Liver (tissue), 9 donors: Measurements from ENCODE around the gene ADGRD1. TPM values are rescaled to one million over a fixed set of nuclear protein-coding genes. Genes with fewer than 3 reads are reported as not detected.

Source experiments
- DNase-seq: peaks from one replicate; pipeline ENCODE4 v3.0.0-alpha.2; 2017; ENCODE audit warnings: low spot score
- H3K27ac ChIP-seq, 2 donors: one replicate each; pipeline ENCODE4 v1.7.0; 2013; ENCODE audit warnings: inconsistent platforms in 2 of 2, low read length in 2 of 2, control low read depth in 1 of 2, low read depth in 1 of 2, mild to moderate bottlenecking in 1 of 2
- H3K27me3 ChIP-seq, 4 donors: one replicate each; pipeline versions ENCODE4 v1.6.1 to v1.7.0; 2013; ENCODE audit warnings: low read length in 3 of 4, inconsistent platforms in 1 of 4, mild to moderate bottlenecking in 1 of 4, moderate library complexity in 1 of 4; ENCODE audit not compliant: control insufficient read depth in 4 of 4, insufficient read depth in 4 of 4
- H3K36me3 ChIP-seq, 4 donors: one replicate each; pipeline versions ENCODE4 v1.6.1 to v1.7.0; 2013; ENCODE audit warnings: low read length in 3 of 4, mild to moderate bottlenecking in 3 of 4, low read depth in 1 of 4, moderate library complexity in 1 of 4; ENCODE audit not compliant: control insufficient read depth in 4 of 4, insufficient read depth in 3 of 4
- H3K4me1 ChIP-seq, 4 donors: one replicate each; pipeline versions ENCODE4 v1.6.1 to v1.7.0; 2013; ENCODE audit warnings: low read length in 3 of 4, mild to moderate bottlenecking in 3 of 4, moderate library complexity in 1 of 4; ENCODE audit not compliant: control insufficient read depth in 4 of 4, insufficient read depth in 4 of 4
- H3K4me3 ChIP-seq, 3 donors: one replicate each; pipeline versions ENCODE4 v1.6.1 to v1.7.0; 2013; ENCODE audit warnings: low read length in 3 of 3, control low read depth in 1 of 3, low read depth in 1 of 3, mild to moderate bottlenecking in 1 of 3
- H3K9ac ChIP-seq, 2 donors: one replicate each; pipeline ENCODE4 v1.7.0; 2013; ENCODE audit warnings: low read length in 2 of 2, mild to moderate bottlenecking in 2 of 2, moderate library complexity in 2 of 2, control low read depth in 1 of 2, low read depth in 1 of 2
- H3K9me3 ChIP-seq, 4 donors: one replicate each; pipeline versions ENCODE4 v1.6.1 to v1.7.0; 2013; ENCODE audit warnings: low read length in 3 of 4; ENCODE audit not compliant: control insufficient read depth in 4 of 4
- ATF3 ChIP-seq: IDR thresholded peaks from 2 replicates; pipeline ENCODE4 v1.6.1; 2016; ENCODE audit warnings: antibody characterized with exemption
- CTCF ChIP-seq: fragments of 150-350 bp; IDR thresholded peaks from 2 replicates; pipeline ENCODE4 v1.5.1; 2017; ENCODE audit warnings: improper control_type of control experiment, low read depth, low read length; ENCODE audit not compliant: missing input control
- EGR1 ChIP-seq, 2 donors: IDR thresholded peaks; 2 replicates each; pipeline ENCODE4 v1.6.1; 2016 to 2018; ENCODE audit warnings: antibody characterized with exemption in 2 of 2, low read depth in 2 of 2
- FOXA1 ChIP-seq: IDR thresholded peaks from 2 replicates; pipeline ENCODE4 v1.6.1; 2016; ENCODE audit warnings: antibody characterized with exemption
- FOXA2 ChIP-seq: IDR thresholded peaks from 2 replicates; pipeline ENCODE4 v1.6.1; 2016; ENCODE audit warnings: antibody characterized with exemption
- GABPA ChIP-seq, 2 donors: IDR thresholded peaks in 1 of 2; conservative IDR thresholded peaks in 1 of 2; 2 replicates each; pipeline ENCODE4 v1.6.1; 2016; ENCODE audit warnings: antibody characterized with exemption in 2 of 2, mild to moderate bottlenecking in 1 of 2, moderate library complexity in 1 of 2
- HNF4A ChIP-seq, 2 donors: conservative IDR thresholded peaks; 2 replicates each; pipeline ENCODE4 v1.6.1; 2016; ENCODE audit warnings: antibody characterized with exemption in 2 of 2, mild to moderate bottlenecking in 2 of 2
- HNF4G ChIP-seq: IDR thresholded peaks from 2 replicates; pipeline ENCODE4 v1.6.1; 2016; ENCODE audit warnings: antibody characterized with exemption
- JUND ChIP-seq, 2 donors: IDR thresholded peaks; 2 replicates each; pipeline ENCODE4 v1.6.1; 2016; ENCODE audit warnings: antibody characterized with exemption in 2 of 2
- MAX ChIP-seq: IDR thresholded peaks from 2 replicates; pipeline ENCODE4 v1.6.1; 2016; ENCODE audit warnings: antibody characterized with exemption
- NR2F2 ChIP-seq: IDR thresholded peaks from 2 replicates; pipeline ENCODE4 v1.6.1; 2016; ENCODE audit warnings: antibody characterized with exemption
- RAD21 ChIP-seq, 2 donors: IDR thresholded peaks; 2 replicates each; pipeline ENCODE4 v1.6.1; 2016; ENCODE audit warnings: antibody characterized with exemption in 2 of 2, mild to moderate bottlenecking in 2 of 2
- REST ChIP-seq: IDR thresholded peaks from 2 replicates; pipeline ENCODE4 v1.6.1; 2016; ENCODE audit warnings: antibody characterized with exemption, mild to moderate bottlenecking
- RXRA ChIP-seq, 2 donors: IDR thresholded peaks; 2 replicates each; pipeline ENCODE4 v1.6.1; 2017 to 2018; ENCODE audit warnings: antibody characterized with exemption in 2 of 2, mild to moderate bottlenecking in 1 of 2
- SP1 ChIP-seq: IDR thresholded peaks from 2 replicates; pipeline ENCODE4 v1.6.1; 2018; ENCODE audit warnings: antibody characterized with exemption, mild to moderate bottlenecking
- TAF1 ChIP-seq: conservative IDR thresholded peaks from 2 replicates; pipeline ENCODE4 v1.6.1; 2016; ENCODE audit warnings: antibody characterized with exemption, mild to moderate bottlenecking
- YY1 ChIP-seq: IDR thresholded peaks from 2 replicates; pipeline ENCODE4 v1.6.1; 2016; ENCODE audit warnings: antibody characterized with exemption, mild to moderate bottlenecking
- ZBTB33 ChIP-seq: IDR thresholded peaks from 2 replicates; pipeline ENCODE4 v1.6.1; 2016; ENCODE audit warnings: antibody characterized with exemption
- WGBS: extraction: QIAGEN DNeasy Blood & Tissue Kit; methylation state at CpG from one replicate; pipeline ENCODE4 v1.1.7; 2013; 5-methylcytosine and 5-hydroxymethylcytosine counted together
- polyA plus RNA-seq, 2 donors: library from polyadenylated mRNA; stranded (reverse) in 1 of 2; unstranded in 1 of 2; fragments of 200-250 nt in 1 of 2; fragments of >200 nt in 1 of 2; fragmentation: Nextera tagmentation in 1 of 2; extraction: Ambion mirVana in 1 of 2; gene quantifications; one replicate each; pipeline versions ENCODE4 v1.2.1 to v1.2.3, GENCODE V29; 2013 to 2015
- total RNA-seq, 2 donors: library from RNA; depleted of rRNA; stranded (reverse); fragments of >200 nt; gene quantifications; one replicate each; pipeline ENCODE4 v1.2.3, GENCODE V29; 2014
- donor health status: healthy.
- donor health status: healthy.
- donor health status: healthy.
- donor health status: healthy.
- donor health status: healthy.

Gene ADGRD1
- total and polyA plus RNA-seq, 4 donors = 2.7 to 7.1 (median 4.6) TPM

- Histone ChIP-seq H3K9ac (no peak overlapping the region), H3K27me3 (no peaks in the 10 kb centered on the region), H3K36me3 (no peaks in the 10 kb centered on the region), H3K27ac (no peak overlapping the region), H3K9me3 (peaks cover 0 to 2% (median 0%) of the 10 kb centered on the region in 4 donors), H3K4me3 (no peak overlapping the region), H3K4me1 (no peaks in the 10 kb centered on the region)
- TF ChIP-seq GABPA (IDR thresholded peaks at IDR 0.05 in 1 of 2, conservative IDR thresholded peaks at IDR 0.05 in 1 of 2) (no peak), HNF4A (conservative IDR thresholded peaks at IDR 0.05) (no peak), ZBTB33 (no peak), RAD21 (IDR thresholded peaks at IDR 0.05) (no peak), HNF4G (no peak), FOXA1 (no peak), EGR1 (IDR thresholded peaks at IDR 0.05; ENCODE audit: low read depth in 2 of 2) (no peak), REST (no peak), ATF3 (no peak), CTCF (no peak), FOXA2 (no peak), RXRA (IDR thresholded peaks at IDR 0.05) (no peak), JUND (IDR thresholded peaks at IDR 0.05) (no peak), TAF1 (no peak), YY1 (no peak), SP1 (no peak), NR2F2 (no peak), MAX (no peak)
- no peak for DNase-seq
- WGBS = 69% methylated on average over 3 of the region's 3 CpGs
Observed at GRCh38 chr12:131147894-131148293, 194.2 kb downstream of the ADGRD1 start.
